GM13977 (cell line): Measurements from ENCODE around the gene PLXNB2.

Source experiments
- DNase-seq: peaks from one replicate; pipeline ENCODE4 v3.0.0; 2012; ENCODE audit warnings: low spot score
- in situ Hi-C: fragments of 300-500 bp; cut with MboI; formaldehyde crosslinking; loops from one replicate; pipeline ENCODE4 v1.12.0; 2022; ENCODE audit warnings: low sequenced_read_pairs, low pct_unique_long_range_greater_than_20kb, mixed read lengths, inconsistent platforms; ENCODE audit not compliant: unreplicated experiment
- TF ChIP-seq, protein P1 (sequence below): IDR thresholded peaks from 2 replicates; pipeline ENCODE4 v1.5.1; 2012; ENCODE audit warnings: mild to moderate bottlenecking, control low read depth; ENCODE audit not compliant: insufficient read depth; ENCODE audit errors: extremely low read depth, missing control alignments

The PLXNB2 gene

GRCh38 chr22:50292643-50293440, 14.6 kb downstream of the PLXNB2 start:
- in situ Hi-C loops: no loop called here
- DNase-seq: no peak
- TF ChIP-seq, protein P1, sequence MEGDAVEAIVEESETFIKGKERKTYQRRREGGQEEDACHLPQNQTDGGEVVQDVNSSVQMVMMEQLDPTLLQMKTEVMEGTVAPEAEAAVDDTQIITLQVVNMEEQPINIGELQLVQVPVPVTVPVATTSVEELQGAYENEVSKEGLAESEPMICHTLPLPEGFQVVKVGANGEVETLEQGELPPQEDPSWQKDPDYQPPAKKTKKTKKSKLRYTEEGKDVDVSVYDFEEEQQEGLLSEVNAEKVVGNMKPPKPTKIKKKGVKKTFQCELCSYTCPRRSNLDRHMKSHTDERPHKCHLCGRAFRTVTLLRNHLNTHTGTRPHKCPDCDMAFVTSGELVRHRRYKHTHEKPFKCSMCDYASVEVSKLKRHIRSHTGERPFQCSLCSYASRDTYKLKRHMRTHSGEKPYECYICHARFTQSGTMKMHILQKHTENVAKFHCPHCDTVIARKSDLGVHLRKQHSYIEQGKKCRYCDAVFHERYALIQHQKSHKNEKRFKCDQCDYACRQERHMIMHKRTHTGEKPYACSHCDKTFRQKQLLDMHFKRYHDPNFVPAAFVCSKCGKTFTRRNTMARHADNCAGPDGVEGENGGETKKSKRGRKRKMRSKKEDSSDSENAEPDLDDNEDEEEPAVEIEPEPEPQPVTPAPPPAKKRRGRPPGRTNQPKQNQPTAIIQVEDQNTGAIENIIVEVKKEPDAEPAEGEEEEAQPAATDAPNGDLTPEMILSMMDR: no peak

GRCh38 chr22:50289942-50290630, 17.4 kb downstream of the PLXNB2 start:
- in situ Hi-C loops: no loop called here
- no peak for DNase-seq
- TF ChIP-seq, protein P1: no peak

DNA sequence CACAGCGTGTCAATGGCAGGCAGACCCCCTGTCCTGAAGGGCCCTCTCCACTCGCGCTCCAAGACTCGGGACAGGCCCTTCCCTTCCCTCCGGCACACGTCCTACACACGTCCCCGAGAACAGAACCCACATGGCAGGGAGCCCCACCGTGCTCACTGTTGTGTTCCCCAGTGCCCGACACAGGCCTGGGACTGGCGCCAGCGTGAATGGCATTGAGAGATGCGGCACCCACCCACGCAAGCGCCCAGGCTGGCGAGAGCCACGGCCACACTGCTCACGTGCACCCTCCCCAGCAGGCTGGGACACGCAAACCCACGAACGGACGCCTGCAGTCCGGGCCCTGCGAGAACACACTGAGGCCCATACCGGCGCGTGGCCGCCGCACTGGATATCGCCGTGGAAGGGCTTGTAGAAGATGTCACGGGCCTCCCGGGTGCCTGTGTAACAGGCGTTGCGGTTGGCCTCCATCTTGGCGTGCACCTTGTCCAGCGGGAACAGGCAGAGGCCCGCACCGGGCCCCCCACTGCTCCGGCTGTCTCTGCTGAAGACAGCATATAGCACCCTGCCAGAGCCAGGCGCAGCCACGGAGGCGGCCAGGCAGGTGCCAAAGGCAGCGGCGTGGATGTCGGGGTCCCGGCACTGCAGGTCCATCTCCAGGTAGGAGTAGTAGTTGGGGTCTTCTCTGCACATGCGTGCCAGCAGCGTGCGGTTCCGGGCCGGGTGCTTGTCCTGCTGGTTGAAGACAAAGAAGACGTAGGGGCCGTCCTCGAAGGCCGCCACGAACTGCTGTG, 18.1 kb downstream of the PLXNB2 start:
- TF ChIP-seq, protein P1: no peak
- in situ Hi-C loops: no loop called here
- DNase-seq: no peak

GRCh38 chr22:50287731-50288130, 19.7 kb downstream of the PLXNB2 start:
- in situ Hi-C loops: no loop called here
- DNase-seq: no peak
- TF ChIP-seq, protein P1: no peak

GRCh38 chr22:50286701-50287318, 20.6 kb downstream of the PLXNB2 start:
- in situ Hi-C loops: no loop called here
- DNase-seq: no peak
- TF ChIP-seq, protein P1: no peak

GRCh38 chr22:50286275-50286674, 21.2 kb downstream of the PLXNB2 start:
- in situ Hi-C loops: no loop called here
- no peak for DNase-seq
- TF ChIP-seq, protein P1: no peak
